NCI-H1105 treated with DMSO at 0.1 percent for 48 hours (cell line): ENCODE results near the gene CACNA1C.
A peak's percentile ranks its signal among the peaks of the same experiment; 100 is the strongest.

Experiments
- DNase-seq: peaks from one replicate; lab custom pipeline; 2025; lab: John Stamatoyannopoulos, UW

Gene CACNA1C

GRCh38 chr12:2322554-2323120 lies 269.9 kb downstream of the CACNA1C start:
- DNase-seq = peak; percentile 98

GRCh38 chr12:2323532-2324255 lies 270.9 kb downstream of the CACNA1C start:
- DNase-seq = no peak

- peak; percentile 99 for DNase-seq
Observed at GRCh38 chr12:2324387-2324786, 271.6 kb downstream of the CACNA1C start.

GRCh38 chr12:2325519-2325918 lies 272.7 kb downstream of the CACNA1C start:
- no peak for DNase-seq

- DNase-seq = no peak
Observed at GRCh38 chr12:2326470-2326869, 273.7 kb downstream of the CACNA1C start.

GRCh38 chr12:2328661-2329060 lies 275.9 kb downstream of the CACNA1C start:
- DNase-seq = no peak

GRCh38 chr12:2329661-2330210 lies 276.9 kb downstream of the CACNA1C start:
- DNase-seq = no peak

- no peak for DNase-seq
Observed at GRCh38 chr12:2332236-2332635, 279.4 kb downstream of the CACNA1C start.

GRCh38 chr12:2332947-2333346 lies 280.2 kb downstream of the CACNA1C start:
- no peak for DNase-seq

GRCh38 chr12:2333491-2334195 lies 280.9 kb downstream of the CACNA1C start:
- no peak for DNase-seq

GRCh38 chr12:2334271-2334670 lies 281.5 kb downstream of the CACNA1C start:
- DNase-seq = no peak

- DNase-seq = no peak
Observed at GRCh38 chr12:2334689-2335088, 281.9 kb downstream of the CACNA1C start.

GRCh38 chr12:2335109-2335508 lies 282.3 kb downstream of the CACNA1C start:
- no peak for DNase-seq

- no peak for DNase-seq
Observed at GRCh38 chr12:2335513-2335912, 282.7 kb downstream of the CACNA1C start.

- DNase-seq = no peak
Observed at GRCh38 chr12:2335916-2336315, 283.1 kb downstream of the CACNA1C start.

GRCh38 chr12:2336409-2336829 lies 283.6 kb downstream of the CACNA1C start:
- DNase-seq = no peak

GRCh38 chr12:2337031-2338010 lies 284.5 kb downstream of the CACNA1C start:
- no peak for DNase-seq

- DNase-seq = no peak
Observed at GRCh38 chr12:2338381-2338780, 285.6 kb downstream of the CACNA1C start.

- DNase-seq = no peak
Observed at GRCh38 chr12:2338991-2339431, 286.2 kb downstream of the CACNA1C start.

GRCh38 chr12:2341051-2341751 lies 288.4 kb downstream of the CACNA1C start:
- no peak for DNase-seq

- no peak for DNase-seq
Observed at GRCh38 chr12:2341871-2342270, 289.1 kb downstream of the CACNA1C start.
